ENCODE measurements around the gene RPL7A. TPM values are rescaled to one million over a fixed set of nuclear protein-coding genes. Genes with fewer than 3 reads are reported as not detected.

RPL7A gene
- total and polyA plus RNA-seq, 3 donors from 2014 or later: 856 to 1,924 (median 1,453) TPM

DNA sequence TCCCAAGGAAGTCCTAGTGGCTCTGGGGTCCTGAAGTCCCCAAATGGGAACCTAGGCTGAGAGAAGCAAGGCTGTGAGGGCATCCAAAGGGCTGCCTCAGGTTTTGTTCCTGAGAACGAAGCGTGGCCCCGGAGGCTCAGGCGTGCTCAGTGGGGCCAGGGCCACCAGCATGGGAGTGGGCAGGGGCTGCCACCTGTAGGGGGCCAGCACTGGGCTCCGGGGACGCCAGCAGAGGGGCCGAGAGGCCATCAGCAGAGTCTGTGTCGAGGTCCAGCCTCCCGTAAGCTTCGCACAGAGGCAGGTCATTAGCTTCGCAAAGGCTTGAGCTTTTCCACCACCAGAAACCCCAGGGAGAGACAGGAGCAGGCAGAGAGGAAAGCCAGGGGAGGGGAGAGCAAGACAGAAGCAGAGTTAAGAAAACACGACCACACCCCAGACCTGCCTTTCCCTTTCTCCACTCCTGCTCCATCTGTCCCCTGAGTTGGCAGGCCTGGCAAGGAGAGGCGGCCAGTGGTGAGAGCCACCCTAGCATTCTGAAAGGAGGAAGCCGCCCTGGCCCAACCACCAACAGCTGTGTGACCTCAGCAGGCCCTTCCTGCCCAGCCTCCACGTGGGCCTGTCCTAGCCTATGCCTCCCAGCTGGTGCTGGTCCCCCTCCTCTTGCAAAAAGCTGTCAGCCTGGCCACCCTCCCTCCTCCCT lies 6.5 kb upstream of the RPL7A start:
- H3K27me3 ChIP-seq: no peaks in the 10 kb centered on the region
- intact Hi-C loops (cut with DNase I; ENCODE audit: low total_unique reads): no loop called here
- H3K4me3 ChIP-seq: no peak overlapping the region
- no peak for DNase-seq
- peaks cover 10% of the 10 kb centered on the region for H3K4me1 ChIP-seq
- TF ChIP-seq, protein P1, sequence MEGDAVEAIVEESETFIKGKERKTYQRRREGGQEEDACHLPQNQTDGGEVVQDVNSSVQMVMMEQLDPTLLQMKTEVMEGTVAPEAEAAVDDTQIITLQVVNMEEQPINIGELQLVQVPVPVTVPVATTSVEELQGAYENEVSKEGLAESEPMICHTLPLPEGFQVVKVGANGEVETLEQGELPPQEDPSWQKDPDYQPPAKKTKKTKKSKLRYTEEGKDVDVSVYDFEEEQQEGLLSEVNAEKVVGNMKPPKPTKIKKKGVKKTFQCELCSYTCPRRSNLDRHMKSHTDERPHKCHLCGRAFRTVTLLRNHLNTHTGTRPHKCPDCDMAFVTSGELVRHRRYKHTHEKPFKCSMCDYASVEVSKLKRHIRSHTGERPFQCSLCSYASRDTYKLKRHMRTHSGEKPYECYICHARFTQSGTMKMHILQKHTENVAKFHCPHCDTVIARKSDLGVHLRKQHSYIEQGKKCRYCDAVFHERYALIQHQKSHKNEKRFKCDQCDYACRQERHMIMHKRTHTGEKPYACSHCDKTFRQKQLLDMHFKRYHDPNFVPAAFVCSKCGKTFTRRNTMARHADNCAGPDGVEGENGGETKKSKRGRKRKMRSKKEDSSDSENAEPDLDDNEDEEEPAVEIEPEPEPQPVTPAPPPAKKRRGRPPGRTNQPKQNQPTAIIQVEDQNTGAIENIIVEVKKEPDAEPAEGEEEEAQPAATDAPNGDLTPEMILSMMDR (IDR thresholded peaks at IDR 0.05): no peak
- TF ChIP-seq POLR2A (IDR thresholded peaks at IDR 0.05): no peak
- no peaks in the 10 kb centered on the region for H3K36me3 ChIP-seq (ENCODE audit: low read depth, missing control alignments)
- H3K9me3 ChIP-seq: no peaks in the 10 kb centered on the region
- no peak overlapping the region for H3K27ac ChIP-seq
- 76 to 92% methylated on average over 6 to 15 of the region's 15 CpGs for WGBS, 2 donors

DNA sequence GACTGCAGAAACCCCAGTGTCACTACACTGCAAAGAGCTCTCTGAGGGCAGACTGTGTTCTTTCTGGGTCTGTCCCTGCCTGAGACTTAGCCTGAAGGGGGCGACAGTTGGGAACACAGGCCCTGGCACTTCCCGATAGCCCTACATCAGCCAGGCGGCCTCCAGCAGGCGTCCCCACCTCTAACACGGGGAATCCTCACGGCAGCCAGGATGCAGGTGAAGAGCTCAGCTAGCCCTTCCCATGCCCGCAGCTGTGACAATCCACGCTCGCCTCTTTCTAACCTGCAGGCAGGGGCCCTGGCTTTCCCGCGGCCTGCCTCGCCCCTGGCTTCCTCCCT lies 6.0 kb upstream of the RPL7A start:
- TF ChIP-seq POLR2A (IDR thresholded peaks at IDR 0.05): no peak
- TF ChIP-seq, protein P1 (IDR thresholded peaks at IDR 0.05): no peak
- H3K4me1 ChIP-seq: peaks cover 12% of the 10 kb centered on the region
- H3K27me3 ChIP-seq: no peaks in the 10 kb centered on the region
- intact Hi-C loops (cut with DNase I; ENCODE audit: low total_unique reads): no loop called here
- H3K27ac ChIP-seq: no peak overlapping the region
- DNase-seq: no peak
- 83 to 86% methylated on average over 11 to 12 of the region's 12 CpGs for whole genome bisulfite sequencing, 2 donors
- no peaks in the 10 kb centered on the region for H3K36me3 ChIP-seq (ENCODE audit: low read depth, missing control alignments)
- no peaks in the 10 kb centered on the region for H3K9me3 ChIP-seq
- H3K4me3 ChIP-seq: no peak overlapping the region

DNA sequence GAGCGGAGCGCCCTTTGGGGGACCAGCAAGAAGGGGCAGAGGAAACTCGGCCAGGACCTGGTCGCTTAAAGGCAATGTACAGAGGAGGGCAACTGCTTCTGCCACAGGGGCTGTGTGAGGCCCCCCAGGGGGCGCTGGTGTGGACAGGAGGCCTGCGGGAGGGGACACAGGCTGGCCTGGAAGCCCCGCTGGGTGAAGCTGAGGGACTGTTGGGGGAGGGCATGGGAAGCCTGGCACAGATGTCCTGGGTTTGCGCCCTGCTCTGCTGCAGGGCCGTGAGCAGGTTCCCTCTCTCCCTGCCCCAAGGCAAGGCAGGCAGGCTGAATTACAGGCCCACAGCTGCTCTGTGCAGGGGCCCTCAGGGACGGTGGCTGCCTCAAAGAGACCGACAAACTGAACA lies 5.4 kb upstream of the RPL7A start:
- no peaks in the 10 kb centered on the region for H3K27me3 ChIP-seq
- no peak for DNase-seq
- H3K4me1 ChIP-seq: peaks cover 14% of the 10 kb centered on the region
- WGBS, 2 donors: 76 to 93% methylated on average over 11 of the region's 11 CpGs
- no peak overlapping the region for H3K27ac ChIP-seq
- intact Hi-C loops (cut with DNase I; ENCODE audit: low total_unique reads): no loop called here
- no peaks in the 10 kb centered on the region for H3K36me3 ChIP-seq (ENCODE audit: low read depth, missing control alignments)
- H3K9me3 ChIP-seq: no peaks in the 10 kb centered on the region
- no peak overlapping the region for H3K4me3 ChIP-seq
- no peak for TF ChIP-seq POLR2A (IDR thresholded peaks at IDR 0.05)
- TF ChIP-seq, protein P1 (IDR thresholded peaks at IDR 0.05): no peak

DNA sequence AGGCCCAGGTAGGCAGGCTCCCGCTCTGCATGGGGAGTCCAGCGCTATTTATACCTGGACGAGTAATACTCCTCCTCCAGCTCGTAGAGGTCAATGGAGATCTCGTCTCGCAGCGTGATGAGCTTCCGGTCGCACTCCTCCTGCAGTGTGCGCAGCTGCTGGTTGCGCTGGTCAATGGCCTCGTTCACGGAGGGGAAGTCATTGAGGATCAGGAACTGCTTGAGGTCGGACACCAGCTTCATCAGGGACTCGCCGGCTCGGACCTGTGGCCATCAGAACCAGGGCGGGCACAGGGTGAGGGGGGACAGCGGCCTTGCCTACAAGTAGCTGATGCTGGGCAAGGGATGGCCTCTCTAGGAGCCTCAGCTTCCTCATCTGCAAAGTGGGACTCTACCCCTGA lies 3.9 kb upstream of the RPL7A start:
- no peak overlapping the region for H3K4me3 ChIP-seq
- intact Hi-C loops (cut with DNase I; ENCODE audit: low total_unique reads): no loop called here
- TF ChIP-seq, protein P1 (IDR thresholded peaks at IDR 0.05): no peak
- TF ChIP-seq POLR2A (IDR thresholded peaks at IDR 0.05): no peak
- no peaks in the 10 kb centered on the region for H3K36me3 ChIP-seq (ENCODE audit: low read depth, missing control alignments)
- H3K9me3 ChIP-seq: no peaks in the 10 kb centered on the region
- H3K27me3 ChIP-seq: no peaks in the 10 kb centered on the region
- H3K27ac ChIP-seq: no peak overlapping the region
- no peak for DNase-seq
- WGBS, 2 donors: 93% methylated on average over 19 of the region's 19 CpGs; no CpG with 5 or more reads in 1 of the 2 donors
- H3K4me1 ChIP-seq: peaks cover 18% of the 10 kb centered on the region

DNA sequence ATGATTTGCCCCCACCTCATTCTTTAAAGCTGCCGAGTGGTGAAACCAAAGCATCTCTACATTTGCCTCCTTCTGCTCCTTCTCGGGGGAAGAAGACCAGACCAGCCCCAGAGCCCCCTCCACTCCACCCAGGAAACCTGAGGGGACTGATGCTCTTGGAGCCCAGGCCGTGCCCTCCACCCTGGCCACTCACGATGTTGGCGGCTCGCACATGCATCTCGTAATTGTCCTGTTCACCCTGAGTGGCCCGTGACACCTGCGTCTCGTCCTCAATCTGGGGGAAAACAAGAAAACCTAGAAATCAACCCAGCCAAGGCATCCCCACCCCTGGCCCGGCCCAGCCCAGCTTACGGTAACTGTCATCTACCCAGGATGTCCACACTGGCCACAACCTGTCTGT lies 3.0 kb upstream of the RPL7A start:
- Histone ChIP-seq H3K9me3 (no peaks in the 10 kb centered on the region), H3K4me1 (peaks cover 24% of the 10 kb centered on the region), H3K4me3 (no peak overlapping the region), H3K36me3 (ENCODE audit: low read depth, missing control alignments) (no peaks in the 10 kb centered on the region), H3K27me3 (no peaks in the 10 kb centered on the region), H3K27ac (no peak overlapping the region)
- intact Hi-C loops (cut with DNase I; ENCODE audit: low total_unique reads): no loop called here
- TF ChIP-seq, protein P1 (IDR thresholded peaks at IDR 0.05): no peak
- TF ChIP-seq POLR2A (IDR thresholded peaks at IDR 0.05): no peak
- DNase-seq: no peak
- 95 to 97% methylated on average over 12 of the region's 12 CpGs for WGBS, 2 donors
